ENCODE measurements around the gene DCTN2.
A peak's percentile ranks its signal among the peaks of the same experiment; 100 is the strongest.

GRCh38 chr12:57583008-57583831, 36.2 kb upstream of the DCTN2 start:
- TF ChIP-seq EP300 (IDR thresholded peaks at IDR 0.05) (peak in 1 of 2 donors; percentile 16), CTCF (IDR thresholded peaks at IDR 0.05) (peak; percentile 89 to 96 (median 92)), POLR2A (IDR thresholded peaks at IDR 0.05) (no peak)
